Measurements from ENCODE around the gene DUOX2. TPM values are rescaled to one million over a fixed set of nuclear protein-coding genes. Genes with fewer than 3 reads are reported as not detected.
"Not testable (repeated sequence)": the region's sequence is repeated elsewhere in the genome, so short reads cannot be mapped to it uniquely, and the experiment has no call there.

DUOX2 gene
- polyA plus RNA-seq, 1 donor from 2014 or later: not detected

DNA sequence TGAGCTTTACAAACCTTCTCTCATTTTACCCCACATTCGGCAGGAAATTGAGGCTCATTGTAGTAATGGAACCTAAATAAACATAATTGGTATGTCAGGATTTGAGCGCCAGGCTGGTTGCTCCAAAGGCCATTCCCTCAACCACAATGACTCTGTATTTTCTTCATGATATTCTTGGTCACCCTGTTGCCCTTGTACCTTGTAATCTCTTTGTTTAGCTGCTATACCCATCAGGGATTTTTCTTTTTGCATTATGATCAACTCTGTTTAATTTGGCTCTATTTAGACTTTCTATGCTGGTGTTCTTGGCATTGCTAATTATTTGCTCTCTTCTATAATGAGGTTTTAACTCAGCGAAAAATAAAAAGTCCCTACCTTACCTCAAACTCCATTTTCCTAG is 29.8 kb downstream of the DUOX2 start:
- H3K79me2 ChIP-seq (replicated peaks; ENCODE audit: insufficient read depth, low read length): no peaks in the 10 kb centered on the region
- H3K4me3 ChIP-seq (ENCODE audit: low read length): no peak overlapping the region
- H3F3A ChIP-seq (ENCODE audit: insufficient read depth, low read length, poor library complexity, severe bottlenecking): no peaks in the 10 kb centered on the region
- H4K20me1 ChIP-seq (ENCODE audit: insufficient read depth): no peaks in the 10 kb centered on the region
- H3K9me3 ChIP-seq (ENCODE audit: low read length): no peaks in the 10 kb centered on the region
- no peak overlapping the region for H3K9ac ChIP-seq (ENCODE audit: low read length)
- H3K36me3 ChIP-seq (ENCODE audit: insufficient read depth, low read length): no peaks in the 10 kb centered on the region
- no peak overlapping the region for H3K27ac ChIP-seq (ENCODE audit: low read length)
- TF ChIP-seq EP300 (conservative IDR thresholded peaks at IDR 0.05; ENCODE audit: poor library complexity, severe bottlenecking) (no peak), MXI1 (conservative IDR thresholded peaks at IDR 0.05; ENCODE audit: poor library complexity, severe bottlenecking) (no peak), RAD21 (conservative IDR thresholded peaks at IDR 0.05) (no peak), POLR2AphosphoS5 (IDR thresholded peaks at IDR 0.05) (no peak)
- no peak overlapping the region for H3K4me2 ChIP-seq (ENCODE audit: low read length)
- H3K9me2 ChIP-seq (ENCODE audit: insufficient read depth, low read length): no peaks in the 10 kb centered on the region
- H2AFZ ChIP-seq (ENCODE audit: low read depth, low read length): no peak overlapping the region
- H3K27me3 ChIP-seq (ENCODE audit: insufficient read depth, low read depth, low read length): no peaks in the 10 kb centered on the region

DNA sequence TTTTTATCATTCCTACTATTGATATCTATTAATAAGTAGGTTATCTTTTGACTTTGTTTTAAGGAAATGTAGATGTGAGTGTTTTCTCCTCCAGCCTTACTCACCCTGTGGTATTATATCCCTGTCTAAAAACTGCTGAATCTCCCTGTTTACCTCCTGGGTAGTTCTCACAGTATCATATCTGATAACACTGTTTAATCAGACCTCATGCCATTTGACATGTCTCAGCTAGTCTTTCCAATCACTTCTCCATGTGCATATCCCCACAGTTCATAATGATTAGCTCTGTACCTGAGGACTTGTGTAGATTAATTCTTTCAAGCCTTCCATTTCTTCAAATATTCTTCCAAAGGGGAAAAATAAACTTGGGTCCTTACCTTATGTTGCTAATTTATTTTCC is 30.7 kb downstream of the DUOX2 start:
- Histone ChIP-seq H4K20me1 (ENCODE audit: insufficient read depth) (no peaks in the 10 kb centered on the region), H3F3A (ENCODE audit: insufficient read depth, low read length, poor library complexity, severe bottlenecking) (no peaks in the 10 kb centered on the region)

DNA sequence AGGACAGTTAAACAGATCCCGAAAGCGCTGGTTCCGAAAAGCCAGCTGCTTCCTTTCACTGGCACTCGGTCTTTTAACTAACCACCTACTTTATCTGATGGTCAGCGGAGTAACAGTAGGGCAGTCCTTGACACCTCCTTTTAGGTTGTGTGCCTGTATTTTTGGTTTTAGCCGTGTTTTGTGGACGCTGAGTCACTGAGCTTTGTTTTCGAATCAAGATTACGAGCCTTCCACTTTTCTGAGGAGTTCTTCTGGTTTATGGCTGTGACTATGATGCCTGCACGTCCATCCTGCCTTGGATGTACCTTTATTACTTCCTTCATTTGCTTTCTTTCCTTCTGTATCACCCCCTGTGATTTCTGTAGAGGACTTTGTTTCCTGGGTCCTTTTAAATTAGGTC is 31.6 kb downstream of the DUOX2 start:
- not testable (repeated sequence) for H3K27me3 ChIP-seq (ENCODE audit: insufficient read depth, low read depth, low read length); H3K79me2 ChIP-seq (replicated peaks; ENCODE audit: insufficient read depth, low read length); H3K36me3 ChIP-seq (ENCODE audit: insufficient read depth, low read length); H4K20me1 ChIP-seq (ENCODE audit: insufficient read depth); H3K9me3 ChIP-seq (ENCODE audit: low read length); H3K9me2 ChIP-seq (ENCODE audit: insufficient read depth, low read length); H3K9ac ChIP-seq (ENCODE audit: low read length); H3K4me2 ChIP-seq (ENCODE audit: low read length); H2AFZ ChIP-seq (ENCODE audit: low read depth, low read length); H3F3A ChIP-seq (ENCODE audit: insufficient read depth, low read length, poor library complexity, severe bottlenecking); H3K27ac ChIP-seq (ENCODE audit: low read length); H3K4me3 ChIP-seq (ENCODE audit: low read length)

More for the DNA sequence above, 30.7 kb downstream of the DUOX2 start:
- no peak overlapping the region for H3K9ac ChIP-seq (ENCODE audit: low read length)
- no peaks in the 10 kb centered on the region for H3K36me3 ChIP-seq (ENCODE audit: insufficient read depth, low read length)
- H3K79me2 ChIP-seq (replicated peaks; ENCODE audit: insufficient read depth, low read length): no peaks in the 10 kb centered on the region
- H3K27ac ChIP-seq (ENCODE audit: low read length): no peak overlapping the region
- no peak overlapping the region for H3K4me3 ChIP-seq (ENCODE audit: low read length)
- no peaks in the 10 kb centered on the region for H3K9me3 ChIP-seq (ENCODE audit: low read length)
- H2AFZ ChIP-seq (ENCODE audit: low read depth, low read length): no peak overlapping the region
- H3K4me2 ChIP-seq (ENCODE audit: low read length): no peak overlapping the region
- H3K9me2 ChIP-seq (ENCODE audit: insufficient read depth, low read length): no peaks in the 10 kb centered on the region
- H3K27me3 ChIP-seq (ENCODE audit: insufficient read depth, low read depth, low read length): no peaks in the 10 kb centered on the region
- TF ChIP-seq RAD21 (conservative IDR thresholded peaks at IDR 0.05): no peak
- TF ChIP-seq TAF1 (IDR thresholded peaks at IDR 0.05; ENCODE audit: low read depth): no peak
- no peak for TF ChIP-seq POLR2AphosphoS5 (IDR thresholded peaks at IDR 0.05)
- TF ChIP-seq, protein P1, sequence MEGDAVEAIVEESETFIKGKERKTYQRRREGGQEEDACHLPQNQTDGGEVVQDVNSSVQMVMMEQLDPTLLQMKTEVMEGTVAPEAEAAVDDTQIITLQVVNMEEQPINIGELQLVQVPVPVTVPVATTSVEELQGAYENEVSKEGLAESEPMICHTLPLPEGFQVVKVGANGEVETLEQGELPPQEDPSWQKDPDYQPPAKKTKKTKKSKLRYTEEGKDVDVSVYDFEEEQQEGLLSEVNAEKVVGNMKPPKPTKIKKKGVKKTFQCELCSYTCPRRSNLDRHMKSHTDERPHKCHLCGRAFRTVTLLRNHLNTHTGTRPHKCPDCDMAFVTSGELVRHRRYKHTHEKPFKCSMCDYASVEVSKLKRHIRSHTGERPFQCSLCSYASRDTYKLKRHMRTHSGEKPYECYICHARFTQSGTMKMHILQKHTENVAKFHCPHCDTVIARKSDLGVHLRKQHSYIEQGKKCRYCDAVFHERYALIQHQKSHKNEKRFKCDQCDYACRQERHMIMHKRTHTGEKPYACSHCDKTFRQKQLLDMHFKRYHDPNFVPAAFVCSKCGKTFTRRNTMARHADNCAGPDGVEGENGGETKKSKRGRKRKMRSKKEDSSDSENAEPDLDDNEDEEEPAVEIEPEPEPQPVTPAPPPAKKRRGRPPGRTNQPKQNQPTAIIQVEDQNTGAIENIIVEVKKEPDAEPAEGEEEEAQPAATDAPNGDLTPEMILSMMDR (IDR thresholded peaks at IDR 0.05; ENCODE audit: poor library complexity, severe bottlenecking): no peak

DNA sequence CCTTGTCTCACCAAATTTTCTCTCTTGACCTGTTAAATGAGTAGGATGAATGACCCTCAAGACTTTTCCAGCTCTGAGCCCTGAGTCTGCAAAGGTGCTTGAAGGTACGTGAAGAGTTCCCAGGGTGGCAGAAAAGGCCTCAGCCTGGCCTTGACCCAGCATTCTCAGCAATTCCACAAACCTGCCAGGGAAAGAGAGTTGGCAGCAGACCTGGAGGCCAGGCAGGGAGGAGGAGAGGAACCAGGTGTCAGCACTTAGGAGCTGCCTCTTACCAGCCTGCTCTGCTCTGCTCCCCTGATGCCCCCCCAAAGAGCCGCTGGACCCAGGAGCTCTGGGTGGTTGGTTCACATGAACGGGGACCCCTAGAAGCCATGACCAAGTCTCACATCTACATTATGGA is 33.4 kb downstream of the DUOX2 start:
- H3F3A ChIP-seq (ENCODE audit: insufficient read depth, low read length, poor library complexity, severe bottlenecking); H3K27me3 ChIP-seq (ENCODE audit: insufficient read depth, low read depth, low read length); H3K9ac ChIP-seq (ENCODE audit: low read length); H3K79me2 ChIP-seq (replicated peaks; ENCODE audit: insufficient read depth, low read length); H3K4me2 ChIP-seq (ENCODE audit: low read length); H3K9me2 ChIP-seq (ENCODE audit: insufficient read depth, low read length); H4K20me1 ChIP-seq (ENCODE audit: insufficient read depth); H3K36me3 ChIP-seq (ENCODE audit: insufficient read depth, low read length); H3K9me3 ChIP-seq (ENCODE audit: low read length); H3K4me3 ChIP-seq (ENCODE audit: low read length); H2AFZ ChIP-seq (ENCODE audit: low read depth, low read length); H3K27ac ChIP-seq (ENCODE audit: low read length): not testable (repeated sequence)

DNA sequence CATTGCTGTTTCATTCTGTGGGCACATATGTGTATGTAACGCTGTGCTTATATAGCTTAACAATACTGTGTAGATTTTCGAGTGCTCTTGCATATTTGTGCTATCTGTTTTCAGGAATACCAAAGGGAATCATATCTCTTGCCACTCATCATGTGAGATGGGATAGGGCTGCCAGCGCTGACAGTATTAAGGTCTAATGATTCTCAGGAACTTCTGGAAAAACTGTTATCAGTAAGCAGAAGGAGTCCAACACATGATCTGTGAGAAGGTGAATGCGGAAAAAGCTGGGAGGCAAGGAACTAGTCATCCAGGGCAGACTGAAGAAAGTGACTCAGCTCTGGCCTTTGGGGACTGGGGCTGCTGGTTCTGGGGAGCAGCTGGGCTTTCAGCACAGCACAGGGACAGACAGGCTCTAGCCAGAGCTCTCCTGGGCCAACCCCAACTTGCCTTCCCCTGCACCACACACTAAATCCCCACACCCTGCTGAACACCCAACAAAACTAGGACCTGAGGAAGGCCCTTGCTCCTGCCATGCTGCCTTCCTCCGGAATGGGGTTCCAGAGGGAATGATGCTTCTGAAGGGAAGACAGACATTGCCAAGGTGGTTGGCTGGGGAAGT is 34.2 kb downstream of the DUOX2 start:
- H3F3A ChIP-seq (ENCODE audit: insufficient read depth, low read length, poor library complexity, severe bottlenecking); H3K4me2 ChIP-seq (ENCODE audit: low read length); H3K36me3 ChIP-seq (ENCODE audit: insufficient read depth, low read length); H3K79me2 ChIP-seq (replicated peaks; ENCODE audit: insufficient read depth, low read length); H4K20me1 ChIP-seq (ENCODE audit: insufficient read depth); H3K27ac ChIP-seq (ENCODE audit: low read length); H3K4me3 ChIP-seq (ENCODE audit: low read length); H3K9me3 ChIP-seq (ENCODE audit: low read length); H3K9me2 ChIP-seq (ENCODE audit: insufficient read depth, low read length); H3K27me3 ChIP-seq (ENCODE audit: insufficient read depth, low read depth, low read length); H2AFZ ChIP-seq (ENCODE audit: low read depth, low read length); H3K9ac ChIP-seq (ENCODE audit: low read length): not testable (repeated sequence)

DNA sequence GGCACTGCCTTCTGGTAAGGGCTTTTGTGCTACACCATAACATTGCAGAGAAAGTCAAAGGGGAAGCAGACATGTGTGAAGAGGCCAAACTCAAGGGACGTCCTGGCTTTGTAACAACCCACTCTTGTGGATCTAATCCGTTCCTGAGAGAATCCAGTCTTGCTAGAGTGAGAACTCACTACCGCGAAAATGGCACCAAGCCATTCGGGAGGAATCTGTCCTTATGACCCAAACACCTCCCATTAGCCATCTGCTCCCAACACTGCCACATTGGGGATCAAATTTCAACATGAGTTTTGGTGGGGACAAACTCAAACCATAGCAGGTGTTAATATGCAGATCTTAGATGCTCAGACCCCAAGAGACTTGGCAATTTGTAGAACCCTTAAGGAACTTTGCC is 34.8 kb downstream of the DUOX2 start:
- not testable (repeated sequence) for H3K9me2 ChIP-seq (ENCODE audit: insufficient read depth, low read length); H3K4me2 ChIP-seq (ENCODE audit: low read length); H3K36me3 ChIP-seq (ENCODE audit: insufficient read depth, low read length); H4K20me1 ChIP-seq (ENCODE audit: insufficient read depth); H3K4me3 ChIP-seq (ENCODE audit: low read length); H3K9me3 ChIP-seq (ENCODE audit: low read length); H3K27me3 ChIP-seq (ENCODE audit: insufficient read depth, low read depth, low read length); H3F3A ChIP-seq (ENCODE audit: insufficient read depth, low read length, poor library complexity, severe bottlenecking); H3K9ac ChIP-seq (ENCODE audit: low read length); H3K79me2 ChIP-seq (replicated peaks; ENCODE audit: insufficient read depth, low read length); H3K27ac ChIP-seq (ENCODE audit: low read length); H2AFZ ChIP-seq (ENCODE audit: low read depth, low read length)

DNA sequence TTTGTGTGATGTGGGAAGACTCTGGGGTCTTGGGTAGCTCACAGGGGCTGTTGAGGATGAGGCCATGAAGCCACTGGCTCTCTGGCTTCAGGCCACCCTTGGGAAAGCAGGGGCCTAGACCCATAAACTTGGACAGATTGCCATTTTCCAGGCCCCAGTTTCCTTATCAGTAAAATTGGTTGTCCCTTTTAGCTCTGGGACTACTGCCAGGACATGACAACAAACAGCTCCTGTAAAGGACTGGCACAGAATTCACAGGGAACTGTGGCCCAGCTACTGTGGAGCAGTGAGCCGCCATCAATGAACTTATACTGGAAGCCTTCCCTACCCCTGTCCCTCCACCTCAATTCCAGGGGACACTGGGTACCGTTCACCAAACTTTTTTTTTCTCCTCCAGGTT is 36.6 kb downstream of the DUOX2 start:
- H4K20me1 ChIP-seq (ENCODE audit: insufficient read depth); H3K79me2 ChIP-seq (replicated peaks; ENCODE audit: insufficient read depth, low read length): not testable (repeated sequence)

More for the DNA sequence above, 36.6 kb downstream of the DUOX2 start:
- not testable (repeated sequence) for H3K9ac ChIP-seq (ENCODE audit: low read length); H3K36me3 ChIP-seq (ENCODE audit: insufficient read depth, low read length); H3K27me3 ChIP-seq (ENCODE audit: insufficient read depth, low read depth, low read length); H3F3A ChIP-seq (ENCODE audit: insufficient read depth, low read length, poor library complexity, severe bottlenecking); H3K9me3 ChIP-seq (ENCODE audit: low read length); H3K4me3 ChIP-seq (ENCODE audit: low read length); H3K9me2 ChIP-seq (ENCODE audit: insufficient read depth, low read length); H3K27ac ChIP-seq (ENCODE audit: low read length); H2AFZ ChIP-seq (ENCODE audit: low read depth, low read length); H3K4me2 ChIP-seq (ENCODE audit: low read length)
